ENCODE measurements around the gene PLAAT1. TPM values are rescaled to one million over a fixed set of nuclear protein-coding genes. Genes with fewer than 3 reads are reported as not detected.
A peak's percentile ranks its signal among the peaks of the same experiment; 100 is the strongest.

The PLAAT1 gene
- polyA plus RNA-seq, 3 donors, result not detected

- DNase-seq, result no peak
- Histone ChIP-seq H3K4me3 (replicated peaks in 1 of 3; ENCODE audit: low read depth in 2 of 3, low read length in 3 of 3) (no peak overlapping the region), H4K20me1 (ENCODE audit: insufficient read depth, low read length) (no peaks in the 10 kb centered on the region), H3K27me3 (ENCODE audit: control insufficient read depth in 2 of 2, insufficient read depth in 2 of 2, low read length in 2 of 2) (no peaks in the 10 kb centered on the region), H3K27ac (ENCODE audit: low read depth in 1 of 2, low read length in 2 of 2) (no peak overlapping the region), H3K36me3 (replicated peaks in 1 of 2; ENCODE audit: control insufficient read depth in 1 of 2, insufficient read depth in 2 of 2, low read length in 2 of 2) (no peaks in the 10 kb centered on the region), H3K79me2 (ENCODE audit: insufficient read depth, low read length) (no peaks in the 10 kb centered on the region), H3K4me1 (ENCODE audit: control insufficient read depth in 1 of 2, insufficient read depth in 2 of 2, low read length in 2 of 2) (no peaks in the 10 kb centered on the region), H2AFZ (ENCODE audit: insufficient read depth, low read depth, low read length, poor library complexity, severe bottlenecking) (no peak overlapping the region), H3K9ac (ENCODE audit: insufficient read depth, low read length, poor library complexity, severe bottlenecking) (no peak overlapping the region), H3K9me3 (replicated peaks in 1 of 2; ENCODE audit: control insufficient read depth in 1 of 2, insufficient read depth in 1 of 2, low read length in 2 of 2) (no peaks in the 10 kb centered on the region), H3K4me2 (replicated peaks; ENCODE audit: extremely low read depth, low read length, poor library complexity, severe bottlenecking) (no peak overlapping the region)
- Mint-ChIP-seq H3K36me3 (no peaks in the 10 kb centered on the region), H3K27me3 (ENCODE audit: low read depth in 3 of 3) (no peaks in the 10 kb centered on the region), H3K4me3 (no peak overlapping the region), H3K27ac (peak overlapping the region in 1 of 7 donors; percentile 50), H3K4me1 (no peaks in the 10 kb centered on the region), H3K9me3 (peaks cover 0 to 5% (median 0%) of the 10 kb centered on the region in 7 donors)
- 100% methylated on average over 1 of the region's 3 CpGs for WGBS (ENCODE audit: insufficient coverage)
- TF ChIP-seq, protein P1, sequence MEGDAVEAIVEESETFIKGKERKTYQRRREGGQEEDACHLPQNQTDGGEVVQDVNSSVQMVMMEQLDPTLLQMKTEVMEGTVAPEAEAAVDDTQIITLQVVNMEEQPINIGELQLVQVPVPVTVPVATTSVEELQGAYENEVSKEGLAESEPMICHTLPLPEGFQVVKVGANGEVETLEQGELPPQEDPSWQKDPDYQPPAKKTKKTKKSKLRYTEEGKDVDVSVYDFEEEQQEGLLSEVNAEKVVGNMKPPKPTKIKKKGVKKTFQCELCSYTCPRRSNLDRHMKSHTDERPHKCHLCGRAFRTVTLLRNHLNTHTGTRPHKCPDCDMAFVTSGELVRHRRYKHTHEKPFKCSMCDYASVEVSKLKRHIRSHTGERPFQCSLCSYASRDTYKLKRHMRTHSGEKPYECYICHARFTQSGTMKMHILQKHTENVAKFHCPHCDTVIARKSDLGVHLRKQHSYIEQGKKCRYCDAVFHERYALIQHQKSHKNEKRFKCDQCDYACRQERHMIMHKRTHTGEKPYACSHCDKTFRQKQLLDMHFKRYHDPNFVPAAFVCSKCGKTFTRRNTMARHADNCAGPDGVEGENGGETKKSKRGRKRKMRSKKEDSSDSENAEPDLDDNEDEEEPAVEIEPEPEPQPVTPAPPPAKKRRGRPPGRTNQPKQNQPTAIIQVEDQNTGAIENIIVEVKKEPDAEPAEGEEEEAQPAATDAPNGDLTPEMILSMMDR (IDR thresholded peaks at IDR 0.05), result no peak
- intact Hi-C loops (cut with micrococcal nuclease), result no loop called here
Measured at GRCh38 chr3:193314161-193314560, 73.1 kb downstream of the PLAAT1 start.

DNA sequence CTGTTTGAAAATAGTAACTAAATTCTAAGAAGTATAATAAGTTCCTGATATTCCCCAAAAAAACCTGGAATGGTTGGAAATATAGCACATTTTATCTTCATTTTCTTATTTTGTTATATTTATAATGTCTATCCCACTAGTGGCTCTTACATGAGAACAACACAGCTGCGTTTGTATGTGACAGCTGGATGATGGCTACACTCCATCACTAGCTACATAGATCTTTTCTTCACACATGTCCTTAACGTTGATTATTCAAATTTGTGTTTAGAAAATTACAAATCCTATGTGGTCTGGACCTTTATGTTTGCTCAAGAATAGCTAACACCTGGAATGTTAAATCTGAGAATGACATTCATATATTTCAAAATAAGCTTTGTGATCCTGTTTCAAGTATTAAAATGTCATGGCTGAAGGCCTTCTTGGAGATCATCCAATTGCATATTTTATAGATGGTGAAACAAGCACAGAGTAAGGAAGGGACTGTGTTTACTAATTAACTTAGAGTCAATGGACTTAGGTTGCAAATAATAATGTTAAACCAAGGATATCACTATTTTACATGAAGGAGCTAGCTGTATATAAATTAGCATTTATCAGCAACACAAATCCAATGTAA is 76.8 kb downstream of the PLAAT1 start:
- Histone ChIP-seq H3K36me3 (replicated peaks in 1 of 2; ENCODE audit: control insufficient read depth in 1 of 2, insufficient read depth in 2 of 2, low read length in 2 of 2) (no peaks in the 10 kb centered on the region), H3K4me2 (replicated peaks; ENCODE audit: extremely low read depth, low read length, poor library complexity, severe bottlenecking) (no peak overlapping the region), H3K9ac (ENCODE audit: insufficient read depth, low read length, poor library complexity, severe bottlenecking) (no peak overlapping the region), H3K4me3 (replicated peaks in 1 of 3; ENCODE audit: low read depth in 2 of 3, low read length in 3 of 3) (no peak overlapping the region), H3K4me1 (ENCODE audit: control insufficient read depth in 1 of 2, insufficient read depth in 2 of 2, low read length in 2 of 2) (no peaks in the 10 kb centered on the region), H3K27ac (ENCODE audit: low read depth in 1 of 2, low read length in 2 of 2) (no peak overlapping the region), H2AFZ (ENCODE audit: insufficient read depth, low read depth, low read length, poor library complexity, severe bottlenecking) (no peak overlapping the region), H4K20me1 (ENCODE audit: insufficient read depth, low read length) (no peaks in the 10 kb centered on the region), H3K27me3 (ENCODE audit: control insufficient read depth in 2 of 2, insufficient read depth in 2 of 2, low read length in 2 of 2) (no peaks in the 10 kb centered on the region), H3K9me3 (replicated peaks in 1 of 2; ENCODE audit: control insufficient read depth in 1 of 2, insufficient read depth in 1 of 2, low read length in 2 of 2) (no peaks in the 10 kb centered on the region), H3K79me2 (ENCODE audit: insufficient read depth, low read length) (no peaks in the 10 kb centered on the region)
- no peak overlapping the region for H3K4me3 Mint-ChIP-seq
- H3K36me3 Mint-ChIP-seq, result no peaks in the 10 kb centered on the region
- H3K27me3 Mint-ChIP-seq (ENCODE audit: low read depth in 3 of 3), result no peaks in the 10 kb centered on the region
- TF ChIP-seq, protein P1 (IDR thresholded peaks at IDR 0.05), result no peak
- intact Hi-C loops (cut with micrococcal nuclease), result no loop called here
- H3K9me3 Mint-ChIP-seq, result peaks cover 0 to 5% (median 0%) of the 10 kb centered on the region in 7 donors
- H3K27ac Mint-ChIP-seq, result no peak overlapping the region
- no peaks in the 10 kb centered on the region for H3K4me1 Mint-ChIP-seq
- no CpG with 5 or more reads among the region's 2 CpGs for WGBS (ENCODE audit: insufficient coverage)
- no peak for DNase-seq

Other genes with a start within 250 kb of the PLAAT1 start
- not detected for gene ATP13A5, start 137.5 kb downstream of the PLAAT1 start, polyA plus RNA-seq